ENCODE data around the gene DHRS3.
"Not testable (repeated sequence)": the region's sequence is repeated elsewhere in the genome, so short reads cannot be mapped to it uniquely, and the experiment has no call there.

The DHRS3 gene

DNA sequence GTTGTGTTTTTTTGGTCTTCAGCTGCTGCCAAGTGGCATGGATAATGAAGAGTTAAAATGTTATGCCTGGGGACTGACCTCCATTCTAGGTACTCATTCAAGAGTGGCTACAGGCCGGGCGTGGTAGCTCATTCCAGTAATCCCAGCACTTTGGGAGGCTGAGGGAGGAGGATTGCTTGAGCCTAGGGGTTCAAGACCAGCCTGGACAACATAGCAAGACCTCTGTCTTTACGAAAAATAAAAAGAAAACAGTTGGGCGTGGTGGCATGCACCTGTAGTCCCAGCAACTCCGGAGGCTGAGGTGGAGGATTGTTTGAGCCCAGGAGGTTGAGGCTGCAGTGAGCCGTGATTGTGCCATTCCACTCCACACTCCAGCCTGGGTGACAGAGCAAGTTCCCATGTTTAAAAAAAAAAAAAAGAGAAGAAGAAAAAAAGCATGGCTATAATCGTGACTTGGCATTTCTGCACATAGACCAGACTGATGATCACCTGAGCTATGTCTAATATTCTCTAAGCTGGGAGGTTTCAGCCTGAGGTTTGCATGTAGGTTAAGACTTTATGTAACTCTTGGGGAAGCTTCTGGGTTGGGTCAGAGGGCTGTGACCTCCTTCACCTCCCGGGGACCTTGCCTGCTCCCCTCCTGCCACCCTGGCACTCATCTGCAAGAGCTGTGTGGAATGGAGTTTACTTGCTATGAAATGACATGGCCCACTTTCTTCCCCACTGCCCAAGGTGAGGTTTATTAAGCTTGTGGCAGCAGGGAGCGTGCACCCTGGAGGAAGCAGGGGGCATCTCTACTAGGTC lies 51.3 kb downstream of the DHRS3 start:
- no peak overlapping the region for H3K27ac ChIP-seq
- TF ChIP-seq, protein P1, sequence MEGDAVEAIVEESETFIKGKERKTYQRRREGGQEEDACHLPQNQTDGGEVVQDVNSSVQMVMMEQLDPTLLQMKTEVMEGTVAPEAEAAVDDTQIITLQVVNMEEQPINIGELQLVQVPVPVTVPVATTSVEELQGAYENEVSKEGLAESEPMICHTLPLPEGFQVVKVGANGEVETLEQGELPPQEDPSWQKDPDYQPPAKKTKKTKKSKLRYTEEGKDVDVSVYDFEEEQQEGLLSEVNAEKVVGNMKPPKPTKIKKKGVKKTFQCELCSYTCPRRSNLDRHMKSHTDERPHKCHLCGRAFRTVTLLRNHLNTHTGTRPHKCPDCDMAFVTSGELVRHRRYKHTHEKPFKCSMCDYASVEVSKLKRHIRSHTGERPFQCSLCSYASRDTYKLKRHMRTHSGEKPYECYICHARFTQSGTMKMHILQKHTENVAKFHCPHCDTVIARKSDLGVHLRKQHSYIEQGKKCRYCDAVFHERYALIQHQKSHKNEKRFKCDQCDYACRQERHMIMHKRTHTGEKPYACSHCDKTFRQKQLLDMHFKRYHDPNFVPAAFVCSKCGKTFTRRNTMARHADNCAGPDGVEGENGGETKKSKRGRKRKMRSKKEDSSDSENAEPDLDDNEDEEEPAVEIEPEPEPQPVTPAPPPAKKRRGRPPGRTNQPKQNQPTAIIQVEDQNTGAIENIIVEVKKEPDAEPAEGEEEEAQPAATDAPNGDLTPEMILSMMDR (conservative IDR thresholded peaks at IDR 0.05), result no peak

DNA sequence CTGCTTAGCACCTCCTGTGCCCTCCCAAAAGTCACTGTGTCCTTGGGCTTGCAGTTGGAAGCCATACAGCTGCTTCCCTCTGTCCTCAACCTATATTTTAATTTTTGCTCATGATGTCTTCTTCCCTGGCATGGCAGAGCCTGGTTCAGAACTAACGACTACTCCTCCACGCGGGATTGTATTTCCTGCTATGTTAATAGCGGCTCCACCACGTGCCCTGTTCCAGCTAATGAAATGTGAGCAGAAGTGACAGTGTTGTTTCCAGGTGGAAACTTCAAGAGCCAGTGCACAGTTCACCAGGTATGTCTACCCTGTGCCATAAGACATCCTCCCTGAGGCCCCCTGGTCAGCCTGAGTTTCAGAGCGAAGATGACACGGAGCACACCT lies 52.1 kb downstream of the DHRS3 start:
- TF ChIP-seq, protein P1 (conservative IDR thresholded peaks at IDR 0.05), result no peak
- no peak overlapping the region for H3K27ac ChIP-seq

DNA sequence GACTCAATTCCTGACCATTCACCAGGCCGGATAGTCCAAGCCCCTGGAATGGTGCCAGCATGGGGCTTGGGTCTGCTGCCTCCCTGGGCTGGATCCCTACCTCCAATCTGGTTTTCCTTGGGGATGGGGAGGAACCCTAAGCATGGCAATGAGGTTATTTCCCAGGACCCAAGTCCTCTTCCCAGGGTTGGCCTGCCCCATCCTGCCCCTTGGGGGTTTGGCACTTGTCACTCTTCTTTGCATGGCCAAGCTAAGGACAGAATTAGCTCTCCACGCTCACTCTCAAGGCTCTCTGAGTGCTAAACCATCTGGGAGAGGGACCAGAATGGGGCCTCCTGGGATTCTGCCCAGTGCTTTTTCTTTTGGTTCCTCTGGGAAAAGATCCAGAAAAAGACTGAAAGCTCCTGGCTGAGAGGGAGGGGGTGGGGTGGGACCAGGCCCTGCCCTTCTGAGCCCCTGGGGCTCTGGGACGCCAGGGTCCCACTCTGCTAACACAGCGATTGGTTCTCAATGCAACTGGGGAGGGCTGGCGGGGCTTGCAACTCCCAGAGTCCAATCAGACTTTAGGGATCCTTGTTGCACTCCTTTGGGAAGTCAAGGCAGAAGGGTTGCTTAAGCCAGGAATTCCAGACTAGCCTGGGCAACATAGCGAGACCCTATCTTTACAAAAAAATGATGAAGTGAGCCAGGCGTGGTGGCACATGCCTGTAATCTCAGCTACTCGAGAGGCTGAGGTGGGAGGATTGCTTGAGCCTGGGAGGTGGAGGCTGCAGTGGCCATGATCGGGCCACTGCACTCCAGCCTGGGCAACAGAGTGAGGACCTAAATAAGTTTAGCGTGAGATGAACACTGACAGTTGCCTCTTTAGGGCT lies 52.7 kb downstream of the DHRS3 start:
- no peak overlapping the region for H3K27ac ChIP-seq

GRCh38 chr1:12564251-12564650 lies 53.8 kb downstream of the DHRS3 start:
- H3K27ac ChIP-seq, result not testable (repeated sequence)

More for the DNA sequence above, 52.7 kb downstream of the DHRS3 start:
- TF ChIP-seq, protein P1 (conservative IDR thresholded peaks at IDR 0.05), result no peak

DNA sequence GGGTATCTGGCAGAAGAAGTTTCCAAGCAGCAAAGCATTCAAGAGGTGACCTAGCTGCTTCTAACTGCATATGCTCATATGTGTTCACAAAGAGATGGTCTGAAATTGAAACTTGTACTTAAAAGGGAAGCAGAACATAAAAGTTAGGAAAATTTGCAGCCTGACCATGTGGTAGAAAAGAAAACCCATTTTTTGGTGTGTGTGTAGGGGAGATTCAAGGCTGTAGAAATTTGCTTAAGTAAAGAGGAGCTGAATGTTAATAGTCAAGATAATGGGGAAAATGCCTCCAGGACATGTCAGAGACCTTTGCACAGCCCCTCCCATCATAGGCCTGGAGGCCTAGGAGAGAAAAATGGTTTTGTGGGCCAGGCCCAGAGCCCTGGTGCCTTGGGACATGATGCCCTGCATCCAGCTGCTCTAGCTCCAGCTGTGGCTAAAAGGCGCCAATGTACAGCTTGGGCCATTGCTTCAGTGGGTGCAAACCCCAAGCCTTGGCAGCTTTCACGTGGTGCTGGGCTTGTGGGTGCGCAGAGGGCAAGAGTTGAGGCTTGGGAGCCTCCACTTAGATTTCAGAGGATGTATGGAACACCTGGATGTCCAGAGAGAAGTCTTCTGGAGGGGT lies 54.9 kb downstream of the DHRS3 start:
- no peak overlapping the region for H3K27ac ChIP-seq
- TF ChIP-seq, protein P1 (conservative IDR thresholded peaks at IDR 0.05), result no peak

DNA sequence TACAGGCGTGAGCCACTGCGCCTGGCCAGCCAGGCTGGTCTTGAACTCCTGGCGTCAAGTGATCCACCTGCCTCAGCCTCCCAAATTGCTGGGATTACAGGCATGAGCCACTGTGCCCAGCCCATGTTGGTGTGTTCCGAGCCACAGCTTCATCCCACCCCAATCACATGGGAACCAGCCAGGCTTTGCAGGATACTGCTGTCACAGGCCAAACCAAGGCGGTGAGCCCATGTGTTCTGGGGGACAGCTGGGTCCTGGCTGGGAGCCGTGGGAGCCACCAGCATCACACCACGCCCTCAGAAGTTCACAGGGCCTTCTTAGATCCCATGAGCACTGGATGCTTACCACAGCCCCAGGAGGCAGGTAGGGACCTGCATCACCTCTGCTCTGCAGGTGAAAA lies 56.9 kb downstream of the DHRS3 start:
- no peak overlapping the region for H3K27ac ChIP-seq

GRCh38 chr1:12556957-12557935 lies 60.8 kb downstream of the DHRS3 start:
- TF ChIP-seq, protein P1 (conservative IDR thresholded peaks at IDR 0.05), result no peak
- no peak overlapping the region for H3K27ac ChIP-seq

More for the DNA sequence above, 56.9 kb downstream of the DHRS3 start:
- TF ChIP-seq, protein P1 (conservative IDR thresholded peaks at IDR 0.05), result no peak
